Measurements from ENCODE around the gene PLK5. TPM values are rescaled to one million over a fixed set of nuclear protein-coding genes. Genes with fewer than 3 reads are reported as not detected.

The PLK5 gene
- total RNA-seq = not detected in 2 replicates

DNA sequence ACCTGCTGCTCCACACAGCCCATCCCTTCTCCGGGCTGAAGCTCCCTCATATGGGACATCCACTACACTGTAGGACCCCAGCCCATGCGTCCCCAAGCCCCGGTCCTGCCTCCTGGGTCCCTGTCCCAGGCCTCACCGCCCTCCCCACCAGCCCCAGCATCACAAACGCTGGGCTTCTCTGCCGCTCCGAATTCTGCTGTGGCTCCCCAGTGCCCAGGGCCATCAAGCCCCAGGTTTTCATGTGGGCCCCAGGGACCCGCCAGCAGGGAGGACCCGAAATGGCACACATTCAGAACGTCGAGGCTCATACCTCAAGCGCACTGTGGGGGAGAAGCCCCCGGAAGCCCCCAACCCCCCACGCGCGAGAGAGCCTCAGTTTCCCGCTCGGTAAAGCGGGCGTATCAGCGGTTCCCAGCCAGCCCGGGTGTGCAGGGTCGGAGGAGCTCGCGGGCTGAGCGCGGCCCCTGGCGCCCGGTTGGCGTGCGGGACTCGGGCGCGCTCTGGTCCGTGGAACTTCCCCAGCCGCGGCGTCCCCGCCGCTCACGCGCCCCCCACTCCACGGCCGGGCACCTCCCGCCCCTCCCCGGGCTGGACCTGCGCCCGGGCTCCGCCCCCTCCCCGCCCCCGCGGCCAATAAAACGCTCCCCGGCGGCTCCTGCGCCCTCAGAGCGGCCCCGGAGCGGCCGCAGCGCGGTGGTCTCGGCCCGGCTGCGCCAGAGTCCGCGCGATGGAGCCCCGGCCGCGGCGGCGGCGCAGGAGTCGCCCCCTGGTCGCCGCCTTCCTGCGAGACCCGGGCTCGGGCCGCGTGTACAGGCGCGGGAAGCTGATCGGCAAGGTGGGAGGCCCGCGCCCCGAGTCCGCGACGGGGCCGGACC lies at the start of gene PLK5:
Gene PLK5, plus strand, starts transcription at position 666 of the 875 bp plus-strand sequence. CDS start 2,920 bp downstream, outside the sequence.

DNA sequence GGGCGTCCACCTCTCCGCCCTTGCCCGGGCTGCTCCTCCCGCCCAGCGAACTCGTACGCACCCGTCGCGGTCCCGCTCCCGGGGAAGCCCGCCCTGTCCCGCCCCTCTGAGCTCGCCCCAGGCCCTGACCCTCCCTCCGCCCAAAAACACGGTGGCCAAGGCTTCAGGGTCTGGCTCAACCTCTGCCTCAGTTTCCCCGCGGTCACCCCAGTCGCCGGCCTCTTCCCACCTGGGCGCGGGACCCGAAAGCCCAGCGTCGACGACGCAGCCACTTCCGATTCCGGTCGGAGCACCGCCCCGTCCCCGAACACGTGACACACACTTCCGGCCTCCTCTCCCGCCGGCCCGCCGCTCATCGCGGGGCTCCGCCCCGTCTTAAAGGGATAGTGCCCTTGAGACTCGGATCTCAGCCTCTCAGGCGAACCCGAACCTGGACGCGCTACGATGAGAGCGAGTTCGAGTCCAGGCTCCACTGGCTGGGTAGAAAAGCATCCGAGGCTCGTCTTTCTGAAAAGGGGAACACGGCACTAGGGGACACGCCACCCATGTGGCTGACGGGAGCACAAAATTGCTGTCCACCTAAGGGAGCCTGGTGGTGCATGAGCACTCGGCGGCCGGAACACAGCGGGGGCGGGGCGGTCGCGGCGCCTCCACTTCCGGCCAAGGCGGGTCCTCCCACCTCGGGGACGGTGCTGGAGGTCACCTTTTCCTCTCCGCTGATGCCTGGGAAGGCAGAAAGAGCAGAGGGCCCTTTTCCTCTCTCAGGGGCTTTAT lies 44.8 kb upstream of the PLK5 start, which contains the start of gene C19orf25:
Gene C19orf25, minus strand, starts transcription at position 282 of the 774 bp plus-strand sequence. CDS start 312 bp downstream, outside the sequence.

DNA sequence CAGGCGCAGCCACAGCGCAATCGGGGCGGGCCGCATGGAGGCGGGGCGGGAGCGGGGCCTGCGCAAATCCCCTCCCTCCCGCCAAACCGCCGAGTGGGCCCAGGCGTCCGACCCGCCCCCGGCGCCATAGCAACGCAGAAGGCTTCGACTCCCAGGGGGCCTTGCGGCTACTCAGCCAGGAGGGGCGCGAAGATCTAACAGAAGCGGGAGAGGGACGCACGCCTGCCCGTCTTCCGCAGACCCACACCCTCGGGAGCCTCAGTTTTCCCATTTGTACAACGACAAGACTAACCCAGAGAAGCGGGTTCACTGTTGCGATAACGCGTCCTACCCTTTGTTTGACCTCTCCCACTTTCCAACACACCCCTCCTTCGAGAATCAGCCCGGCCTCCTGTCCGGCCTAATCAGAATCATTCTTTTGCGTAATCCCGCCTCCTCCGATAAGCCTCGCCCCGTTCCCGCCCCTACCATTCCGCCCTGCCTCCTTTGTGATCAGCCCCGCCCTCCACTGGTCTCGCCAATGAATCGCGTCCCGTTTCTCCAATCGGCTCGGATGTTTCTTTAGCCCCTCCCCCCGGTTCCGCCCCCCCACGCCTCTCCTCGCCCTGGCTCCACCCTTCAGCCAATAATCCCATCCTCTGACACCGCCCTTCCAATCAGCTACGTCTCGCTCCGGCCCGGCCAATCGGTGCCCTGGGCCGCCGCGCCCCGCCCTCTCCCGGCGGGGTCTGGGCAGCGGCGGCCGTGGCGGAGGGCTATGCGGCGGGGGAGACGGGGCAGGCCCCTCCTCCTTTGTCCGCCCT lies 33.4 kb upstream of the PLK5 start, which contains the start of gene PCSK4:
Gene PCSK4, minus strand, starts transcription at position 40 of the 803 bp plus-strand sequence. Its CDS starts 4 bp downstream, at position 36.

DNA sequence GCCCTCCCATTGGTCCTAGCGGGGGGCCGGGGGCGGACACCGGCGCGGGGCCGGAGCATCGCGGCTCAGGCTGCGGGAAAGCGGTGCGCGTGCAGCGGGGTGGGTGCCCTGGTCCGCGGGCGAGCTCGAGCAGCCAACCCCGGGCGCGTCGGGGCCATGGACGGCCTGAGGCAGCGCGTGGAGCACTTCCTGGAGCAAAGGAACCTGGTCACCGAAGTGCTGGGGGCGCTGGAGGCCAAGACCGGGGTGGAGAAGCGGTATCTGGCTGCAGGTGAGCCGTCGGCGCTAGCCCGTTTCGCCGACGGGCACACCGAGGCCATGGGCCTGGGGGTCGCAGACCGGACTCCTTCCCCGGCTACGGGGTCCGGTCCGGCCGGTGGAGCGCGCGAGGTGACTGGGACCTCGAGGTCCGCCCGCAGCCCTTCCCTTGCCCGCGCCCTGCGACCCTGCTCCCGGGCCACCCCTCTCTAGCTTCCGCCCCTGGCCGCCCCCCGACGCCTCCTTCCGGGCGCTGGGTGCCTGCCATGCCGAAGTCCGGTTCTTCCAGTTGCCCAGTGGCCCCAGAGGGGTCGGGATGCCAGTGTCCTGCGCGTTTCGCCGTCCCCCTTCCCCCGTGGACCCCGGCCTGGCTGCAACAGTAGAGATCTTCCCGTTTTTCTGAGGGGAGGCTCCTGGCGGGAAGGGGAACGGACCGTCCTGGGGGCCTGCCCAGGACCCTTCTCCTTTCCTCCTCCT lies 32.6 kb upstream of the PLK5 start, which contains the start of gene REEP6:
Gene REEP6, plus strand, starts transcription at position 68 of the 735 bp plus-strand sequence. Its CDS starts 89 bp downstream, at position 157.

GRCh38 chr19:1512671-1513498 lies 11.0 kb upstream of the PLK5 start, which contains the start of gene ADAMTSL5:
Gene ADAMTSL5, minus strand, starts transcription at chr19:1513019. Its CDS starts 2,076 bp downstream, at chr19:1510943.

GRCh38 chr19:1568320-1569019 lies 44.6 kb downstream of the PLK5 start, which contains the start of gene MEX3D:
Gene MEX3D, minus strand, starts transcription at chr19:1568325. Its CDS starts 267 bp downstream, at chr19:1568058.

Other genes with a start within 250 kb of the PLK5 start
- 26.9 and 75.8 TPM in 2 replicates for gene FAM174C, start 248.5 kb upstream of the PLK5 start, total RNA-seq
- not detected in 2 replicates for gene EFNA2, start 238.2 kb upstream of the PLK5 start, total RNA-seq
- gene NDUFS7, start 140.2 kb upstream of the PLK5 start, total RNA-seq = 77.1 and 87.6 TPM in 2 replicates
- 24.7 and 46.7 TPM in 2 replicates for gene GAMT, start 122.5 kb upstream of the PLK5 start, total RNA-seq
- gene DAZAP1, start 116.5 kb upstream of the PLK5 start, total RNA-seq = 35.6 and 59.5 TPM in 2 replicates
- 1,770 and 2,629 TPM in 2 replicates for gene RPS15, start 85.7 kb upstream of the PLK5 start, total RNA-seq
- 0.16 TPM in 1 of 2 replicates, not detected in the other for gene APC2, start 74.0 kb upstream of the PLK5 start, total RNA-seq
- 37.4 and 43.3 TPM in 2 replicates for gene C19orf25, start 44.9 kb upstream of the PLK5 start, total RNA-seq
- gene PCSK4, start 33.7 kb upstream of the PLK5 start, total RNA-seq = 0.18 and 0.97 TPM in 2 replicates
- 1.8 and 5.8 TPM in 2 replicates for gene REEP6, start 32.9 kb upstream of the PLK5 start, total RNA-seq
- gene ADAMTSL5, start 11.1 kb upstream of the PLK5 start, total RNA-seq = 3.4 and 11.8 TPM in 2 replicates
- gene MEX3D, start 44.2 kb downstream of the PLK5 start, total RNA-seq = 29.8 and 33.4 TPM in 2 replicates
- 56.5 and 99.6 TPM in 2 replicates for gene MBD3, start 68.8 kb downstream of the PLK5 start, total RNA-seq
- gene UQCR11, start 81.4 kb downstream of the PLK5 start, total RNA-seq = 84.1 and 89.7 TPM in 2 replicates
- 55.4 and 77.9 TPM in 2 replicates for gene TCF3, start 128.5 kb downstream of the PLK5 start, total RNA-seq
- gene ONECUT3, start 229.4 kb downstream of the PLK5 start, total RNA-seq = not detected in 2 replicates